Tibial artery (tissue), 4 donors: ENCODE results near the gene STAT3.

Experiments used
- DNase-seq, 2 donors: peaks; one replicate each; pipeline ENCODE4 v3.0.0-alpha.2; 2019
- H3K27ac ChIP-seq, 2 donors: fragments of 200-600 bp; sonication (generic) in 1 of 2; 1 replicate in 1 of 2; 2 replicates in 1 of 2; pipeline ENCODE4 v1.5.1; 2018 to 2019; ENCODE audit warnings: mild to moderate bottlenecking in 1 of 2
- H3K27me3 ChIP-seq, 2 donors: fragments of 200-600 bp; sonication (generic) in 1 of 2; one replicate each; pipeline versions ENCODE4 v1.5.1 to v1.6.0; 2016 to 2019
- H3K36me3 ChIP-seq, 3 donors: fragments of 200-600 bp; sonication (generic) in 2 of 3; one replicate each; pipeline ENCODE4 v1.5.1; 2016 to 2019; ENCODE audit warnings: mild to moderate bottlenecking in 2 of 3
- H3K4me1 ChIP-seq, 4 donors: fragments of 200-600 bp; sonication (generic) in 2 of 4; 1 replicate in 3 of 4; 2 replicates in 1 of 4; pipeline ENCODE4 v1.5.1; 2016 to 2019
- H3K4me3 ChIP-seq, 2 donors: fragments of 200-600 bp; sonication (generic) in 1 of 2; 1 replicate in 1 of 2; 2 replicates in 1 of 2; pipeline ENCODE4 v1.5.1; 2018 to 2019; ENCODE audit warnings: mild to moderate bottlenecking in 2 of 2
- H3K9me3 ChIP-seq, 3 donors: fragments of 200-600 bp; sonication (generic) in 1 of 3; one replicate each; pipeline ENCODE4 v1.5.1; 2016 to 2019
- intact Hi-C: fragments of 100-400 bp; cut with DNase I; formaldehyde crosslinking; loops from one replicate; pipeline ENCODE4 v1.15.0; 2023; ENCODE audit warnings: low total_unique reads
- TF ChIP-seq, protein P1 (sequence below), 2 experiments: fragments of 200-600 bp in 1 of 2; fragments of 450-650 bp in 1 of 2; IDR thresholded peaks; one replicate each; pipeline ENCODE4 v1.5.1; 2017 to 2019; ENCODE audit warnings: antibody characterized with exemption in 2 of 2, mild to moderate bottlenecking in 1 of 2, moderate library complexity in 1 of 2

Gene STAT3

DNA sequence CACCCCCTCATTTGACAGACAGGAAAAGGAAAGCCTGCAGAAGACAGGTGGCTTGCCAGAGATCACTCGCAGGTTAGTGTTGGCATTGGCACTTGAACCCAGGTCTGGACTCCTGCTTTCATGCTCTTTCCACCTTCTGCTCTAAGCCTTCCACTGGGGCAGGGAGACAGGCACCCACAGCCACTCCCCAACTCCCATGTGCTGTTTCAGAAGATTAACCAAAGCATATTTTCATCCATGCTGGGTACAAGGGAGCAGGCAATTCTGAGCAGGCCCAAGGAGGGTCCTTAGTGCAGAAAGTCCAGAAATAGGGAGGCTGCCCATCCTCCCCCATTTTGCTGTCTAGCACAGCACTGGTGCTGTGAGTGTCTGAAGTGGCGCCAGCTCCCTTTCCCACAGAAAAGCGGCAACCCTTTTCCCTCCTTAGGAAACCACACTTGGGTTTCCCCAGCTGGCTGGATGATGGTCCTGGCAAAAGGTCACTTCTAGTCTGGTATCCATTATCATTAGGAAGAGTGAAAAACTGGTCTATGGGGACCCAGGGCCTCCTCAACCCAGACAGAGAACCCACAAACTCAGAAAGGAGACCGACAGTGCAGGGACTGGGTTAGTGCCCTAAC lies 36.9 kb upstream of the STAT3 start:
- intact Hi-C loops, result loop anchor here (5.0 kb wide), 2 partner anchors 87 to 97 kb away; no protein-coding TSS in a partner anchor
- Histone ChIP-seq H3K9me3 (no peaks in the 10 kb centered on the region), H3K4me1 (peaks cover 0 to 45% (median 25%) of the 10 kb centered on the region in 4 donors), H3K27me3 (no peaks in the 10 kb centered on the region), H3K36me3 (no peaks in the 10 kb centered on the region), H3K27ac (peak overlapping the region; percentile 18 to 100), H3K4me3 (no peak overlapping the region)
- TF ChIP-seq, protein P1, sequence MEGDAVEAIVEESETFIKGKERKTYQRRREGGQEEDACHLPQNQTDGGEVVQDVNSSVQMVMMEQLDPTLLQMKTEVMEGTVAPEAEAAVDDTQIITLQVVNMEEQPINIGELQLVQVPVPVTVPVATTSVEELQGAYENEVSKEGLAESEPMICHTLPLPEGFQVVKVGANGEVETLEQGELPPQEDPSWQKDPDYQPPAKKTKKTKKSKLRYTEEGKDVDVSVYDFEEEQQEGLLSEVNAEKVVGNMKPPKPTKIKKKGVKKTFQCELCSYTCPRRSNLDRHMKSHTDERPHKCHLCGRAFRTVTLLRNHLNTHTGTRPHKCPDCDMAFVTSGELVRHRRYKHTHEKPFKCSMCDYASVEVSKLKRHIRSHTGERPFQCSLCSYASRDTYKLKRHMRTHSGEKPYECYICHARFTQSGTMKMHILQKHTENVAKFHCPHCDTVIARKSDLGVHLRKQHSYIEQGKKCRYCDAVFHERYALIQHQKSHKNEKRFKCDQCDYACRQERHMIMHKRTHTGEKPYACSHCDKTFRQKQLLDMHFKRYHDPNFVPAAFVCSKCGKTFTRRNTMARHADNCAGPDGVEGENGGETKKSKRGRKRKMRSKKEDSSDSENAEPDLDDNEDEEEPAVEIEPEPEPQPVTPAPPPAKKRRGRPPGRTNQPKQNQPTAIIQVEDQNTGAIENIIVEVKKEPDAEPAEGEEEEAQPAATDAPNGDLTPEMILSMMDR (IDR thresholded peaks at IDR 0.05), result no peak
- DNase-seq, result peak in 1 of 2 donors; percentile 51

DNA sequence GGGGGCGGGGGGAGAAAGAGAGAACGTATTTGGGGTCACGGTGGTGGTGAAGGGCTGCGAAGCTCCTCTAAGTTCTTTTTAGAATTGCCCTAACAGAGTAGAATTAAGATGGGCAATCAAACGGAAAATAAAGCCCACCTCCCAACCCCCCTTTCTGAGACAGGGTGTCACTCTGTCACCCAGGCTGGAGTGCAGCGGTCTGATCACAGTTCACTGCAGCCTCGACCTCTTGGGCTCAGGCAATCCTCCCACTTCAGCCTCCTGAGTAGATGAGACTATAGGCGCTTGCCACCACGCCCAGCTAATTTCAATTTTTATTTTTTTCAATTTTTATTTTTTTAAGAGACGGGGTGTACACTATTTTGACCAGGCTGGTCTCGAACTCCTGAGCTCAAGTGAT lies 35.5 kb upstream of the STAT3 start:
- DNase-seq, result no peak
- Histone ChIP-seq H3K27ac (peak overlapping the region; percentile 98 to 100), H3K27me3 (no peaks in the 10 kb centered on the region), H3K4me1 (peaks cover 0 to 55% (median 35%) of the 10 kb centered on the region in 4 donors), H3K9me3 (no peaks in the 10 kb centered on the region), H3K4me3 (peak overlapping the region; percentile 86 to 99), H3K36me3 (no peaks in the 10 kb centered on the region)
- TF ChIP-seq, protein P1 (IDR thresholded peaks at IDR 0.05), result no peak
- intact Hi-C loops, result loop anchor here (5.0 kb wide), 1 partner anchor 99 kb away; no protein-coding TSS in a partner anchor

DNA sequence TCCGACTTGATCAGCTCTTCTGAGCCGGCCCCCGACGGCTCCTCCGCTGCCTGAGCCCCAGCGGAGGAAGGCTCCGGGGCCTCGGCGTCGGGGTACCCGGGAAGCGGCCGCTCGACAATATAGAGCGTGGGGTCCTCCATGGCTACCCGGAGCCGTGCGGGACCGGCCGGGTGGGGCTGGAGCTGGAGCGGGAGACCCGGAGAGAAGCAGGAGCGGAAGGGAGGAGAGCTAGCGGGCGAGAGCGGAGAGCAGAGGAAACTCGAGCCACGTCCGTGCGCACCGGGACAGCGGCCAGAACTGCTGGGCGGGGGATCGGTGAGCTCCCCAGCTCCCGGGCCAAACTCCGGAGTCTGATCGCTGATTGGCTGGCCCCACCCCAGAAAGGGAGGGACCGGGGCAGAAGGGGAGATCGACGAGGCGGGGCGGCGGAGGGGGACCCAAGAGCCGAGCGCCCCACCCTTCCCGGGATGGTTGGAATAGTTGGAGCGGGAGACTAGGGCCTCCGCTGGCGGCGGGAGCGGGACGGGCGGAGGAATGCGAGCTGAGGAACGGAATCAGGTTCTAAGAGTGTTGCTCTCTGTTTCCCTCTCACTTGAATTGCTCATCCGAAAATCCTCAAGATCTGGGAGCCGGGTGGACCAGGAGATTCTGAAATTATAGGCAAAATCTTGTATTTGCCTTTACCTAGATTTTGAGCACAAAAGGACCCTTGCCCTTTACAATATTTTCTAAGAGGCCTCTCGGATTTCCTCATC lies 34.9 kb upstream of the STAT3 start, which contains the start of gene CAVIN1:
TSS of gene CAVIN1 (minus strand) at position 299 of the 755 bp plus-strand sequence. CDS start at position 140, 159 bp downstream.
- intact Hi-C loops, result loop anchor here (5.0 kb wide), 1 partner anchor 99 kb away; no protein-coding TSS in a partner anchor
- Histone ChIP-seq H3K9me3 (no peaks in the 10 kb centered on the region), H3K36me3 (no peaks in the 10 kb centered on the region), H3K4me3 (peak within 1 kb of the TSS; percentile 86 to 99), H3K4me1 (peaks cover 0 to 55% (median 36%) of the 10 kb centered on the region in 4 donors), H3K27me3 (no peaks in the 10 kb centered on the region), H3K27ac (peak within 1 kb of the TSS; percentile 98 to 100)
- TF ChIP-seq, protein P1 (IDR thresholded peaks at IDR 0.05), result peak in 1 of 2 experiments; percentile 5
- DNase-seq, result peak; percentile 99 to 100

DNA sequence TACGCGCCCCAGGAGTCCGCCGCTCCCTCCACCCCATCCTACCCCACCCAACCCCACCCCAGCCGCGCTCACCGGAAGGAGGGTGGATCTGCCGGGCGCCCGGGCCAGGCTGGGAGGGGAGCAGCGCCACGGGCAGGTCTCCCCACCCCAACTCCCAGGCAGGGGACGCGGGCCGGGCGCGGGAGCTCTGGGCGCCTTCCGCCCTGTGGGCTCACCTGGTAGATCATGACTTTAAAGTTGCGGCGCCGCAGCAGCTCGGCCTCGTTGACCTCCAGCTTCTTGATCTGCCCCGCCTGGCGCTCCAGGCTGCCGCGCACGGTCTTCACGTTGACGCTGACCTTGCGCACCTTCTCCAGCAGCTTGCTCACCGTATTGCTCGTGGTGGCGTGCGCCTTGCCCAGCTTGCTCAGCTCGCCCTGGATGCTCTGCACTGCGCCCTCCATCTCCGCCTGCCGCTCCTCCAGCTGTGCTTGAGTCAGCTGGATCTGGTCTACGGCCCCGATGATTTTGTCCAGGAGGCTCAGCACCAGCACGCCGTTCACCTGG lies 34.2 kb upstream of the STAT3 start:
- Histone ChIP-seq H3K27ac (peak overlapping the region; percentile 98 to 100), H3K36me3 (no peaks in the 10 kb centered on the region), H3K9me3 (no peaks in the 10 kb centered on the region), H3K27me3 (no peaks in the 10 kb centered on the region), H3K4me1 (peaks cover 0 to 58% (median 39%) of the 10 kb centered on the region in 4 donors), H3K4me3 (peak overlapping the region; percentile 86 to 99)
- TF ChIP-seq, protein P1 (IDR thresholded peaks at IDR 0.05), result no peak
- intact Hi-C loops, result loop anchor here (5.0 kb wide), 1 partner anchor 100 kb away; no protein-coding TSS in a partner anchor
- DNase-seq, result peak in 1 of 2 donors; percentile 74

DNA sequence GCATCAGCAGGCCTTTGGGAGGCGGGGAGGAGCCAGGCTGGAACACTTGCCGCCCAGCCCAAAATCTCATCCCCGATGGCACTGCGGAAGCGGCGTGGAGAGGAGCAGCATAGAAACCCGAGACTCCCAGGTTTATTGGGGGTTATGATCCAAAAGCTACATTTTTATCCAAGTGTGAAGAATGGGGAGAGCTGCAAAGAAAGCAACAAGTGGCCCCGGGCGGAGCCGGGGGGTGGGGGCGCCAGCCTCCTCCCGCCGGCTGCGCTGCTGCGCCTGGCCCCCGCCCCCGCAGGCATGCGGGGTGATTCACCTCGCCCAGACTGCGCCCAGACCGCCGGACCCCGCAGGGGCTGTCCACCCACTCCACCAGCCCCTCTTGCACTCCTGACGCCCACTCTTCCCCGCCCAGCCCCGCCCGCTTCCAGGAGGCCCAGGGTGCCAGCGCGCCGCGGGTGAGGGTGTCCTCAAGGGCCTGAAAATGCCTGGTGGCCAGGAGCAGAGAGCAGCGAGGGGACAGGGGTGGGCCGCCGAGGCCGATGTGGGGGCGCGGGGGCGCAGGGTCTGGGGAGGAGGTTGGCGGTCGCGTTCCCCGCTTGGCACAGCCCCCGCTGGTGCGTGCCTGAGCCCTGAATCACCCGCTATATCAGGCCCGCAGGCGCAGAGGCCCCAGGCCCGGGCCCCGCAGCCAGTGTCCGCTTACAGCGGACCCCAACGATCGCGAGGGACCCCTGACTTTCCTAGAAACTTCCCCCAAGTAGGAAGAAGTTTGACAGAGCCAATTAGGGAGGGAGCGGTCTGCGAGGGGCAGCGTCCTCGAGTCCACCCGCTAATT lies 33.5 kb upstream of the STAT3 start:
- Histone ChIP-seq H3K9me3 (no peaks in the 10 kb centered on the region), H3K4me3 (peak overlapping the region; percentile 86 to 99), H3K36me3 (no peaks in the 10 kb centered on the region), H3K27ac (peak overlapping the region; percentile 98 to 100), H3K4me1 (peaks cover 0 to 66% (median 46%) of the 10 kb centered on the region in 4 donors), H3K27me3 (no peaks in the 10 kb centered on the region)
- peak; percentile 58 to 84 for DNase-seq
- intact Hi-C loops, result loop anchor here (5.0 kb wide), 1 partner anchor 101 kb away; no protein-coding TSS in a partner anchor
- TF ChIP-seq, protein P1 (IDR thresholded peaks at IDR 0.05), result no peak
